Activated naive CD8-positive, alpha-beta T cell treated with anti-CD3 and anti-CD28 coated beads for 36 hours (primary cell): ENCODE data around the gene COL24A1. TPM values are rescaled to one million over a fixed set of nuclear protein-coding genes. Genes with fewer than 3 reads are reported as not detected.
"Not testable (repeated sequence)": the region's sequence is repeated elsewhere in the genome, so short reads cannot be mapped to it uniquely, and the experiment has no call there.

Experiments
- DNase-seq: peaks from one replicate; pipeline ENCODE4 v3.0.0; 2021
- H3K27ac Mint-ChIP-seq: one replicate; pipeline ENCODE4 v1.8.0; 2022; ENCODE audit warnings: mild to moderate bottlenecking, moderate library complexity, mixed read lengths
- H3K27me3 Mint-ChIP-seq: one replicate; pipeline ENCODE4 v1.8.0; 2022; ENCODE audit warnings: mild to moderate bottlenecking, mixed read lengths
- H3K36me3 Mint-ChIP-seq: one replicate; pipeline ENCODE4 v1.8.0; 2021; ENCODE audit warnings: mild to moderate bottlenecking, mixed read lengths
- H3K4me1 Mint-ChIP-seq: one replicate; pipeline ENCODE4 v1.8.0; 2021; ENCODE audit warnings: mixed read lengths
- H3K4me3 Mint-ChIP-seq: one replicate; pipeline ENCODE4 v1.8.0; 2022; ENCODE audit warnings: mild to moderate bottlenecking, moderate library complexity, mixed read lengths
- H3K9me3 Mint-ChIP-seq: one replicate; pipeline ENCODE4 v1.8.0; 2022; ENCODE audit warnings: mixed read lengths
- total RNA-seq, 2 experiments: library from RNA; stranded (reverse); gene quantifications; one replicate each; pipeline ENCODE4 v1.2.3, GENCODE V29; 2021

The COL24A1 gene
- total RNA-seq, 2 experiments from 2014 or later, result not detected

DNA sequence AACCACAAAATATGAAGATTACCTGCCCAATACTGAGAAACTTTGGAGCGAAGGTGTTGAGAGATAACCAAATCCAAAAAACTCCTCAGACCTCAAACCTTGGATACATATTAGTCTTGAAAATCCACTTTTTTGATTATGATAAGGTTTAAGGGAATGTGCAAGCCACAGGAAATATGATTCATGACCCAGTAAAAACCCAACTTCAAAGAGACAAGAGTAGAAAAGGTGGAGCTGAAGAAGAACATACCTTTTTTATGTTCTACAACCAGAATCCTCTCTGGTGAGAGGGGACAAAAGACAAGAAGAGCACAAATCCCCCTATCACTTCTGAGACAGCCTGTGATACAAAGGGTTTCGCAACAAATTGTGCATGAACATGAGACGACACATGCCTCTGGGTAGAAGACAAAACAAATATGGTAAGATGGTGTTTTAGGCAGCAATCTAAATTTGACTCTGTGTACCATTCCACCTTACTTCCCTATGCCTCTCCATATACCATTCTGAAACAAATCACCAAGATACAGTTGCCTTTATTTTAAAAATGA lies 37.3 kb downstream of the COL24A1 start:
- Mint-ChIP-seq H3K4me3 (no peak overlapping the region), H3K27me3 (no peaks in the 10 kb centered on the region), H3K4me1 (peaks cover 3% of the 10 kb centered on the region), H3K27ac (no peak overlapping the region), H3K9me3 (peaks cover 2% of the 10 kb centered on the region), H3K36me3 (no peaks in the 10 kb centered on the region)
- no peak for DNase-seq

GRCh38 chr1:86114816-86115400 lies 41.7 kb downstream of the COL24A1 start:
- no peaks in the 10 kb centered on the region for H3K27me3 Mint-ChIP-seq
- peaks cover 3% of the 10 kb centered on the region for H3K4me1 Mint-ChIP-seq
- DNase-seq, result no peak
- H3K36me3 Mint-ChIP-seq, result no peaks in the 10 kb centered on the region
- H3K4me3 Mint-ChIP-seq, result no peak overlapping the region
- peaks cover 2% of the 10 kb centered on the region for H3K9me3 Mint-ChIP-seq
- no peak overlapping the region for H3K27ac Mint-ChIP-seq

- Mint-ChIP-seq H3K36me3 (no peaks in the 10 kb centered on the region), H3K27ac (no peak overlapping the region), H3K4me3 (no peak overlapping the region), H3K27me3 (no peaks in the 10 kb centered on the region), H3K4me1 (peaks cover 3% of the 10 kb centered on the region), H3K9me3 (peaks cover 2% of the 10 kb centered on the region)
- DNase-seq, result no peak
Observed at GRCh38 chr1:86114236-86114635, 42.3 kb downstream of the COL24A1 start.

GRCh38 chr1:86111590-86111989 lies 45.0 kb downstream of the COL24A1 start:
- H3K9me3 Mint-ChIP-seq, H3K27ac Mint-ChIP-seq, H3K36me3 Mint-ChIP-seq, H3K4me1 Mint-ChIP-seq, DNase-seq, H3K27me3 Mint-ChIP-seq, H3K4me3 Mint-ChIP-seq: not testable (repeated sequence)

DNA sequence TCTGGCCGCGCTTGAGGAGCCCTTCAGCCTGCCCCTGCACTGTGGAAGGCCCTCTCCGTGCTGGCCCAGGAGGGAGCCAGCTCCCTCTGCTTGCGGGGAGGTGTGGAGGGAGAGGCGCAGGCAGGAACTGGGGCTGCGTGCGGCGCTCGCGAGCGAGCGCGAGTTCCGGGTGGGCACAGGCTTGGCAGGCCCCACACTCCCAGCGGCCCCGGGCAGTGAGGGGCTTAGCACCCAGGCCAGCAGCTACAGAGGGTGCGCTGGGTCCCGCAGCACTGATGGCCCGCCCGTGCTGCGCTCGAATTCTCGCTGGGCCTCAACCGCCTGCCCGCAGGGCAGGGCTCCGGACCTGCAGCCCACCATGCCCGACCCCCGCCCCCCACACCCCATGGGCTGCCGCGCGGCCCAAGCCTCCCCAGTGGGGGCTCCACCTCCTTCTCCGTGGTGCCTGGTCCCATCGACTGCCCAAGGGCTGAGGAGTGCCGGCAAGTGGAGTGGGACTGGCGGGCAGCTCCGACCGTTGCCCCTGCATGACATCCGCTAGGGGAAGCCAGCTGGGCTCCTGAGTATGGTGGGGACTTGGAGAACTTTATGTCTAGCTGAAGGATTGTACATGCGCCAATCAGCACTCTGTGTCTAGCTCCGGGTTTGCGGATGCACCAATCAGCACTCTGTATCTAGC lies 46.0 kb downstream of the COL24A1 start:
- Mint-ChIP-seq H3K9me3 (peaks cover 2% of the 10 kb centered on the region), H3K4me3 (no peak overlapping the region), H3K4me1 (no peaks in the 10 kb centered on the region), H3K36me3 (no peaks in the 10 kb centered on the region), H3K27me3 (no peaks in the 10 kb centered on the region), H3K27ac (no peak overlapping the region)
- no peak for DNase-seq

DNA sequence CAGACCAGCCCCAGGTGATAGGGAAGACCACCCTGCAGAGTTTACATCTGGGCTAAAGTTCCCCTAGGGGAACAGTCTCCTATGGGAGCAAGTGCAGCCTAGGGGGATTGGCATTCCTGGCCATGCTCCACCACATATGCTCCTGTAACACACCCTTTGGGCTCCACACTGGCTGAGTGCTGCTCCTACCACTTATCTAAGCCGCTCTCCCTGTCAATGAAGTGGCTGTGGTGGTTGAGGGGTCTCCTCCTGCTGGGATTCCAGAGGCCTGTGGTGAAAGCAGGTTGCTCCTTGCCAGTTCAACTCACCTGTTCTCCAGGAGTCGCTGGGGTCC lies 51.1 kb downstream of the COL24A1 start:
- Mint-ChIP-seq H3K36me3 (no peaks in the 10 kb centered on the region), H3K27me3 (no peaks in the 10 kb centered on the region), H3K9me3 (no peaks in the 10 kb centered on the region), H3K4me1 (no peaks in the 10 kb centered on the region), H3K27ac (no peak overlapping the region), H3K4me3 (no peak overlapping the region)
- no peak for DNase-seq

- no peaks in the 10 kb centered on the region for H3K36me3 Mint-ChIP-seq
- no peak overlapping the region for H3K4me3 Mint-ChIP-seq
- no peaks in the 10 kb centered on the region for H3K27me3 Mint-ChIP-seq
- no peaks in the 10 kb centered on the region for H3K9me3 Mint-ChIP-seq
- no peaks in the 10 kb centered on the region for H3K4me1 Mint-ChIP-seq
- no peak overlapping the region for H3K27ac Mint-ChIP-seq
- DNase-seq, result no peak
Observed at GRCh38 chr1:86104606-86105532, 51.7 kb downstream of the COL24A1 start.

DNA sequence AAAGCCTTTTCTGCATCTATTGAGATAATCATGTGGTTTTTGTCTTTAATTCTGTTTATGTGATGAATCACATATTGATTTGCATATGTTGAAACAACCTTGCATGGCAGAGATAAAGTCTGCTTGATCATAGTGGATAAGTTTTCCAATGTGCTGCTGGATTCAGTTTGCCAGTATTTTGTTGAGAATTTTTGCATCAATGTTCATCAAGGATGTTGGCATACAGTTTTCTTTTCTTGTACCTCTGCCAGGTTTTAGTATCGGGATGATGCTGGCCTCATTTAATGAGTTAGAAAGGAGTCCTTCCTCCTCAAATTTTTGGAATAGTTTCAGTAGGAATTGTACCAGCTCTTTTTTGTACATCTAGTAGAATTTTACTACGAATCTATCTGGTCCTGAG lies 55.0 kb downstream of the COL24A1 start:
- Mint-ChIP-seq H3K27ac (no peak overlapping the region), H3K36me3 (no peaks in the 10 kb centered on the region), H3K4me1 (no peaks in the 10 kb centered on the region), H3K9me3 (no peaks in the 10 kb centered on the region), H3K27me3 (no peaks in the 10 kb centered on the region), H3K4me3 (no peak overlapping the region)
- DNase-seq, result no peak

GRCh38 chr1:86100401-86100800 lies 56.2 kb downstream of the COL24A1 start:
- no peak overlapping the region for H3K4me3 Mint-ChIP-seq
- no peak for DNase-seq
- no peaks in the 10 kb centered on the region for H3K27me3 Mint-ChIP-seq
- H3K9me3 Mint-ChIP-seq, result no peaks in the 10 kb centered on the region
- H3K4me1 Mint-ChIP-seq, result no peaks in the 10 kb centered on the region
- H3K27ac Mint-ChIP-seq, result no peak overlapping the region
- no peaks in the 10 kb centered on the region for H3K36me3 Mint-ChIP-seq

GRCh38 chr1:86089765-86090164 lies 66.8 kb downstream of the COL24A1 start:
- Mint-ChIP-seq H3K4me1 (peaks cover 3% of the 10 kb centered on the region), H3K36me3 (no peaks in the 10 kb centered on the region), H3K27me3 (peaks cover 4% of the 10 kb centered on the region), H3K27ac (no peak overlapping the region), H3K4me3 (no peak overlapping the region), H3K9me3 (no peaks in the 10 kb centered on the region)
- DNase-seq, result no peak

DNA sequence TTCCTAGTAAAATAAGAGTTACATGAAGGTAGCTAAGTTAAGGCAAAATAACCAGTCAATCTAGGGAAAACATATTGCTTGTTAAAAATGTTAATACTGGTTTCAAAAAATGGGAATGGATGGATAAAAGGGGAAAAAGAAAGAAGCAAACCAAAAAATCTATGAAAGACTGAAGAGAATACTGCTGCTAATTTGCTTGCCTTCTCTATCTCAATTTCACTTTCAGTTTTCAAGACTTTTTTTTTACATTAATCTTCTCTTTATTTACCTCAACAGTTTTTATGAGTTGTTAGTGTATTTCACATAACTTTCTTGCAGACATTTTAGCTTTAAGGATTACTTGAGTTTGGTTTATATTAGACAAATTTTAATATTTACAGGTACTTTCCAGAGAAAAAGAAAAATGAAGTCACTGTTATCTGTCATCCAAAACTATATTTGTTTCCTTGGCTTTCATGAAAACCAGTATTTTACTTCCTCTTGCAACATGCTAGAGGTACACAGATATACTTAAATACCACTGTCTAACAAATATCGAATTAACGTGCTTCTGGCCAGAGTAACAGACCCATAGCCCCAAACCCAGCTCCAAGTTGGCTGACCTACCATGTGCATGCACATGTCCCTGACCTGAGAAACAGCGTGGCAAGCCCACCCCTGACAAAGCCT lies 70.7 kb downstream of the COL24A1 start:
- Mint-ChIP-seq H3K27me3 (no peaks in the 10 kb centered on the region), H3K9me3 (no peaks in the 10 kb centered on the region), H3K4me3 (no peak overlapping the region), H3K27ac (no peak overlapping the region), H3K36me3 (no peaks in the 10 kb centered on the region), H3K4me1 (peaks cover 3% of the 10 kb centered on the region)
- DNase-seq, result no peak

GRCh38 chr1:86084998-86085397 lies 71.6 kb downstream of the COL24A1 start:
- DNase-seq, result no peak
- no peak overlapping the region for H3K27ac Mint-ChIP-seq

GRCh38 chr1:86082183-86082582 lies 74.4 kb downstream of the COL24A1 start:
- Mint-ChIP-seq H3K27ac (no peak overlapping the region), H3K27me3 (no peaks in the 10 kb centered on the region), H3K9me3 (peaks cover 6% of the 10 kb centered on the region), H3K36me3 (no peaks in the 10 kb centered on the region), H3K4me3 (no peak overlapping the region), H3K4me1 (peaks cover 3% of the 10 kb centered on the region)
- no peak for DNase-seq

More at GRCh38 chr1:86084998-86085397, 71.6 kb downstream of the COL24A1 start:
- Mint-ChIP-seq H3K4me3 (no peak overlapping the region), H3K27me3 (no peaks in the 10 kb centered on the region), H3K4me1 (peaks cover 3% of the 10 kb centered on the region), H3K36me3 (no peaks in the 10 kb centered on the region), H3K9me3 (no peaks in the 10 kb centered on the region)

GRCh38 chr1:86072474-86072873 lies 84.1 kb downstream of the COL24A1 start:
- H3K4me1 Mint-ChIP-seq, H3K36me3 Mint-ChIP-seq, H3K27ac Mint-ChIP-seq, H3K4me3 Mint-ChIP-seq, DNase-seq, H3K9me3 Mint-ChIP-seq, H3K27me3 Mint-ChIP-seq: not testable (repeated sequence)

DNA sequence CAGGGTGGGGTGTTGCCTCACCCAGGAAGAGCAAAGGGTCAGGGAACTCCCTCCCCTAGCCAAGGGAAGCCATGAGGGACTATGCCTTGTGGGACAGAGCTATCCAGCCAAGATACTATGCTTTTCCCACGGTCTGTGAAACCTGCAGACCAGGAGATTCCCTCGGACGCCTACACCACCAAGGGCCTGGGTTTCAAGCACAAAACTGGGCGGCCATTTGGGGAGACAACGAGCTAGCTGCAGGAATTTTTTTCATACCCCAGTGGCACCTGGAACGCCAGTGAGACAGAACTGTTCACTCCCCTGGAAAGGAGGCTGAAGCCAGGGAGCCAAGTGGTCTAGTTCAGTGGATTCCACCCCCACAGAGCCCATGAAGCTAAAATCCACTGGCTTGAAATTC lies 84.7 kb downstream of the COL24A1 start:
- H3K36me3 Mint-ChIP-seq, H3K4me1 Mint-ChIP-seq, DNase-seq, H3K27me3 Mint-ChIP-seq, H3K9me3 Mint-ChIP-seq, H3K4me3 Mint-ChIP-seq, H3K27ac Mint-ChIP-seq: not testable (repeated sequence)
